ENCODE results near the gene HSPB9. TPM values are rescaled to one million over a fixed set of nuclear protein-coding genes. Genes with fewer than 3 reads are reported as not detected.

HSPB9 gene
- total and polyA plus RNA-seq, 9 of the 15 experiments (the other 6 are each of a cell fraction or from before 2014, with no cell fraction given): 0.04 to 0.16 (median 0.08) TPM; not detected in 3

- no peak for TF ChIP-seq ZNF518B (CRISPR knock-in tag; IDR thresholded peaks at IDR 0.05)
- TF ChIP-seq HSF4 (CRISPR knock-in tag; IDR thresholded peaks at IDR 0.05; ENCODE audit: borderline replicate concordance): no peak
- TF ChIP-seq ZNF217 (CRISPR knock-in tag; IDR thresholded peaks at IDR 0.05): no peak
- TF ChIP-seq JUNB (CRISPR knock-in tag; conservative IDR thresholded peaks at IDR 0.05): no peak
- TF ChIP-seq PBX2 (CRISPR knock-in tag; IDR thresholded peaks at IDR 0.05; ENCODE audit: low read depth): no peak
- TF ChIP-seq PBX2 (tag; conservative IDR thresholded peaks at IDR 0.05; ENCODE audit: low read depth): no peak
- peak; percentile 54; the same call in 1 of the 2 replicates for TF ChIP-seq SMARCE1 (IDR thresholded peaks at IDR 0.05)
- peak in 1 of 2 experiments; percentile 26; a peak in 1 of 4 replicates for TF ChIP-seq RAD21 (CRISPR knock-in tag; conservative IDR thresholded peaks at IDR 0.05 in 1 of 2, IDR thresholded peaks at IDR 0.05 in 1 of 2)
- peak; percentile 28; the same call in 1 of the 2 replicates for TF ChIP-seq CREM (IDR thresholded peaks at IDR 0.05; ENCODE audit: low read depth)
- TF ChIP-seq ELF2 (CRISPR knock-in tag; IDR thresholded peaks at IDR 0.05): no peak
- no peak for TF ChIP-seq E2F1 (CRISPR knock-in tag; IDR thresholded peaks at IDR 0.05)
- no peak for TF ChIP-seq ZNF77 (CRISPR knock-in tag; IDR thresholded peaks at IDR 0.05)
- TF ChIP-seq VEZF1 (CRISPR knock-in tag; IDR thresholded peaks at IDR 0.05): peak; percentile 41; the same call in 1 of the 2 replicates
- TF ChIP-seq HES1 (IDR thresholded peaks at IDR 0.05; ENCODE audit: low read depth): no peak
- TF ChIP-seq USF1 (CRISPR knock-in tag; IDR thresholded peaks at IDR 0.05): peak; percentile 45
- 0 out of 2 replicates have a peak, but pooled peaks have one; percentile 27 for TF ChIP-seq TCF3 (CRISPR knock-in tag; IDR thresholded peaks at IDR 0.05)
- TF ChIP-seq TRIM24 (IDR thresholded peaks at IDR 0.05): no peak
- peak; percentile 73 for TF ChIP-seq ARID1B (IDR thresholded peaks at IDR 0.05)
Observed at GRCh38 chr17:42078396-42079043, 44.1 kb upstream of the HSPB9 start (continued).
